ENCODE measurements around the gene RLBP1. TPM values are rescaled to one million over a fixed set of nuclear protein-coding genes. Genes with fewer than 3 reads are reported as not detected.

RLBP1 gene
- total RNA-seq, 4 donors from 2014 or later, result 0.13 to 0.52 (median 0.50) TPM; not detected in 1

DNA sequence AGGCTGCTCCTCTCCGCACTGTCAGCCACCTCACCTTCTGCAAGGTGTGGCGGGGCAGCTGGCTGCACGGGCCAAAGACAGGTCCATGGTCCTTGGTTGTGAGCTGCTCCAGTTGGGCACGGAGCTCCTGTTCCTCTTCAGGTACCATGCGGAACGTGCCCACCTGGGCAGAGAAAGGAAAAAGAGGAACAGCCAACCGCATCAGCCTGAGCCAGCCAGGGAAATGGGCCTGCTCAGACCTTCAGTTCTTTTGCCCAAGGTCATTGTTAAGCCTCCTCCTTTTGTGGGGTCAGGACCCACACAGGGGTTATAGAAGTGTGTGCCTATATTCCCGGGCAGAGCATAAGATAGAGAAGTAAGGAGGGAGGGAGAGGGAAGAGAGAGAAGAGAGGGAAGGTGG, 2.8 kb downstream of the RLBP1 start:
- no peak for TF ChIP-seq POLR2AphosphoS5 (IDR thresholded peaks at IDR 0.05)
- no peak for TF ChIP-seq POLR2A (IDR thresholded peaks at IDR 0.05; ENCODE audit: low read depth)
- TF ChIP-seq, protein P1, sequence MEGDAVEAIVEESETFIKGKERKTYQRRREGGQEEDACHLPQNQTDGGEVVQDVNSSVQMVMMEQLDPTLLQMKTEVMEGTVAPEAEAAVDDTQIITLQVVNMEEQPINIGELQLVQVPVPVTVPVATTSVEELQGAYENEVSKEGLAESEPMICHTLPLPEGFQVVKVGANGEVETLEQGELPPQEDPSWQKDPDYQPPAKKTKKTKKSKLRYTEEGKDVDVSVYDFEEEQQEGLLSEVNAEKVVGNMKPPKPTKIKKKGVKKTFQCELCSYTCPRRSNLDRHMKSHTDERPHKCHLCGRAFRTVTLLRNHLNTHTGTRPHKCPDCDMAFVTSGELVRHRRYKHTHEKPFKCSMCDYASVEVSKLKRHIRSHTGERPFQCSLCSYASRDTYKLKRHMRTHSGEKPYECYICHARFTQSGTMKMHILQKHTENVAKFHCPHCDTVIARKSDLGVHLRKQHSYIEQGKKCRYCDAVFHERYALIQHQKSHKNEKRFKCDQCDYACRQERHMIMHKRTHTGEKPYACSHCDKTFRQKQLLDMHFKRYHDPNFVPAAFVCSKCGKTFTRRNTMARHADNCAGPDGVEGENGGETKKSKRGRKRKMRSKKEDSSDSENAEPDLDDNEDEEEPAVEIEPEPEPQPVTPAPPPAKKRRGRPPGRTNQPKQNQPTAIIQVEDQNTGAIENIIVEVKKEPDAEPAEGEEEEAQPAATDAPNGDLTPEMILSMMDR (IDR thresholded peaks at IDR 0.05), result no peak
- TF ChIP-seq EP300 (IDR thresholded peaks at IDR 0.05), result no peak
- no peak for DNase-seq (ENCODE audit: extremely low spot score)
- peaks cover 0 to 6% (median 0%) of the 10 kb centered on the region in 4 donors for H3K4me1 ChIP-seq
- no peaks in the 10 kb centered on the region for H3K27me3 ChIP-seq
- intact Hi-C loops (cut with DNase I), result no loop called here
- WGBS, result 84% methylated on average over 4 of the region's 8 CpGs
- H3K27ac ChIP-seq (replicated peaks in 1 of 4), result no peak overlapping the region
- H3K4me3 ChIP-seq, result no peak overlapping the region
- no peaks in the 10 kb centered on the region for H3K9me3 ChIP-seq
- H3K36me3 ChIP-seq, result no peaks in the 10 kb centered on the region

DNA sequence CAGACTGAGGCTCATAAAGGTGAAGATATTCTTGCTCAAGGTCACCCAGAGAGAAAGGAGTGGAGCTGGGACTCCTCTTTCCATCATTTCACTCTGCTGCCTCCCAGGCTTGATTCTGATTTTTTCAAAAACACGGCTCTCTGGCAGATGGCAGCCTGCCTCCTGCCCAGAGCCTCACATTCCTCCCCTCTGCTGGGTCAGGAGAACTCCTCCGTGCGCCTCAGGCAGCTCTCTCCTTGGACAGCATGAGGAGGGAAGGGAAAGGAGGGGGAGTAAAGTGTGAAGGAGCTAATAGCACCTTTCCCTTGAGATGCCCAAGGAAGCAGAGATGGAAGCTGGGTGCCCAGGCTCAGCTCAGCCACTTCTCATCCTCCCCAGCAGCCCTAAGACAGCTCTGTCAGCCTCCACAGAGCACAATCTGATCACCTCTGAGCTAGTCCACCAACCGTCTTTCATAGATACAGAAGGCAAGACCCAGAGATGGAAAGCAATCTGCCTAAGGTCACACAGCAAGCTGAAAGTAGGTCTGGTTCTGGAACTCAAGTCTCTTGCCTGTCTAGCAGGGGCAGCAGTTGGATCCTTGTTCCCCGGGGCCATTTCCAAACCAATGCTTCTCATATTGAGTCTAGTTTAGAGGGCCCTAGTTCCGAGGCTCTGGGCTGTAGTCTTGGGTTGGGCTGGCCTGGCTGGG, 3.5 kb downstream of the RLBP1 start:
- Histone ChIP-seq H3K9me3 (no peaks in the 10 kb centered on the region), H3K27ac (replicated peaks in 1 of 4) (no peak overlapping the region), H3K36me3 (no peaks in the 10 kb centered on the region), H3K4me3 (no peak overlapping the region), H3K27me3 (no peaks in the 10 kb centered on the region), H3K4me1 (peaks cover 0 to 6% (median 0%) of the 10 kb centered on the region in 4 donors)
- 65% methylated on average over 6 of the region's 6 CpGs for WGBS
- TF ChIP-seq, protein P1 (IDR thresholded peaks at IDR 0.05), result no peak
- TF ChIP-seq EP300 (IDR thresholded peaks at IDR 0.05), result no peak
- DNase-seq (ENCODE audit: extremely low spot score), result no peak
- intact Hi-C loops (cut with DNase I), result no loop called here

DNA sequence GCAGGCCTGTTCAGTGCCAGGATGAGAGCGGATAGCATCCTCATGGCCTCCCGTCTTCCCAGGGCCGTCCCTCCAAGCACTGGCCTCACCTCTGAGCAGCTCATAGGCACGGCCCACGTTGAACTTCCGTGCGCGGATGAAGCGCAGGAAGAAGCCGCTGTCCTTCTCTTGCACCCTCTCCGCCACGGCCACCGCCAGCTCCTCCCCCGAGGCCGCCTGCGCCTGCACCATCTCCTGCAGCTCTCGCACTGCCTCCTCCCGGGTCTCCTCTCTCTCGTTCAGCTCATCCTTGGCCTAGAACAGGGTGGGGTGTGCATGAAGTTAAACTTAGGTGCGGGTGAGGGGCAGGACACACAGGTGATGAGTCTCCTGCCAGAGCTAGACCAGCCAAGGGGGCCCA, 4.3 kb downstream of the RLBP1 start:
- H3K27me3 ChIP-seq, result no peaks in the 10 kb centered on the region
- WGBS, result 95% methylated on average over 20 of the region's 20 CpGs
- no peaks in the 10 kb centered on the region for H3K9me3 ChIP-seq
- no peaks in the 10 kb centered on the region for H3K36me3 ChIP-seq
- H3K4me1 ChIP-seq, result peaks cover 0 to 6% (median 0%) of the 10 kb centered on the region in 4 donors
- no peak overlapping the region for H3K27ac ChIP-seq (replicated peaks in 1 of 4)
- DNase-seq (ENCODE audit: extremely low spot score), result no peak
- no peak overlapping the region for H3K4me3 ChIP-seq
- TF ChIP-seq POLR2AphosphoS5 (IDR thresholded peaks at IDR 0.05) (no peak), POLR2A (IDR thresholded peaks at IDR 0.05; ENCODE audit: low read depth) (no peak), EP300 (IDR thresholded peaks at IDR 0.05) (no peak)
- TF ChIP-seq, protein P1 (IDR thresholded peaks at IDR 0.05), result no peak
- intact Hi-C loops (cut with DNase I), result no loop called here

DNA sequence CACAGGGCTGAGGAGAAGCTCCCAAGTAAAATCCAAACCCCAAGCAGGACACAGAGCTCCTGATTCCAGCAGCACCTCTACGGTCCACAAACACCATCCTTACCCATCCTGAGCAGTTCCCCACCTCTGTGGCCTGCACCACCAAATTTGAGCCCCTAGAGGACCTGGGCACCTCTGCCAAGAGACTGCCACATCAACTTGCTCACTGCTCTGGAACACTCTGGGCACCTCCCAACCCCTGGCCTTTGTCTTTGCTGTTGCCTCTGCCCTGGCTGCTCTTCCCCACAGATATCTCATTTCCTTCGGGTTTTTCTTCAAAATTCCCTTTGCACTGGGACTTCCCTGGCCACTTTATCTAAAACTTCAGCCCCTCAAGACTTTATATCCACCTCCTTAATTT, 5.8 kb downstream of the RLBP1 start:
- 84% methylated on average over 2 of the region's 2 CpGs for WGBS
- H3K4me1 ChIP-seq, result peaks cover 0 to 6% (median 0%) of the 10 kb centered on the region in 4 donors
- DNase-seq (ENCODE audit: extremely low spot score), result no peak
- no peak overlapping the region for H3K4me3 ChIP-seq
- no peak for TF ChIP-seq EP300 (IDR thresholded peaks at IDR 0.05)
- TF ChIP-seq POLR2AphosphoS5 (IDR thresholded peaks at IDR 0.05), result no peak
- no peak for TF ChIP-seq POLR2A (IDR thresholded peaks at IDR 0.05; ENCODE audit: low read depth)
- TF ChIP-seq, protein P1 (IDR thresholded peaks at IDR 0.05), result no peak
- no peaks in the 10 kb centered on the region for H3K27me3 ChIP-seq
- intact Hi-C loops (cut with DNase I), result no loop called here
- H3K36me3 ChIP-seq, result no peaks in the 10 kb centered on the region
- no peak overlapping the region for H3K27ac ChIP-seq (replicated peaks in 1 of 4)
- no peaks in the 10 kb centered on the region for H3K9me3 ChIP-seq

DNA sequence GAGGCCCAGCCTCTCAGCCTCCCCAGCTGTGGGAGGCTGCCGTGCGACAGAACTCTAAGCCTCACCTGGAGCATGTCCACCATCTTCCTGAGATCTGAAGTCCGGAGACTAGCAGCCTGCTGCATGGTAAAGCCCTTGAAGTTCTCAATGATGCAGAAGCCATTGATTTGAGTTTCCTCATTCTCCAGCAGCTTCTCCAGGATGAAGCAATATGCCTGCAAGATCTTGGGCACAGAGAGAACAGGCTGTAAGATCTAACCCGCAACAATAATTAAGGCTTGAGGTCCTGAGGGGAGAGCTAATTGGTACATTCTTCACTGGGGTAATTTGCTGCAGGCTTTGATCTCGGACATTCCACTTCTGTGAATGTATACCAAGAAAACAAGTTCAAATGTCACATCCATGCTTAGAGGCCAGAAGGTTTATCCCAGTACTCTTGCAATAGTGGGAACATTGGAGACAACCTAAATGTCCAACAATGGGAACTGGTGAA, 9.7 kb downstream of the RLBP1 start:
- intact Hi-C loops (cut with DNase I), result no loop called here
- Histone ChIP-seq H3K27me3 (no peaks in the 10 kb centered on the region), H3K4me1 (peaks cover 4 to 7% (median 6%) of the 10 kb centered on the region in 4 donors), H3K36me3 (no peaks in the 10 kb centered on the region), H3K27ac (replicated peaks in 1 of 4) (no peak overlapping the region), H3K4me3 (no peak overlapping the region), H3K9me3 (no peaks in the 10 kb centered on the region)
- 77% methylated on average over 4 of the region's 5 CpGs for WGBS
- DNase-seq (ENCODE audit: extremely low spot score), result no peak
- TF ChIP-seq POLR2AphosphoS5 (IDR thresholded peaks at IDR 0.05) (no peak), EP300 (IDR thresholded peaks at IDR 0.05) (no peak), POLR2A (IDR thresholded peaks at IDR 0.05; ENCODE audit: low read depth) (no peak)
- TF ChIP-seq, protein P1 (IDR thresholded peaks at IDR 0.05), result no peak

Data from esophagus muscularis mucosa (tissue), 4 donors.